DMS153 treated with DMSO at 0.1 percent for 48 hours (cell line): ENCODE measurements around the gene EPB41L3.
"Not testable (repeated sequence)": the region's sequence is repeated elsewhere in the genome, so short reads cannot be mapped to it uniquely, and the experiment has no call there.

ENCODE experiments used
- DNase-seq: peaks from one replicate; lab custom pipeline; 2025; ENCODE audit not compliant: unreplicated experiment; lab: John Stamatoyannopoulos, UW

The EPB41L3 gene

GRCh38 chr18:5532066-5532465 lies 11.7 kb downstream of the EPB41L3 start:
- no peak for DNase-seq

GRCh38 chr18:5530629-5531178 lies 13.1 kb downstream of the EPB41L3 start:
- no peak for DNase-seq

GRCh38 chr18:5529471-5529870 lies 14.3 kb downstream of the EPB41L3 start:
- no peak for DNase-seq

DNA sequence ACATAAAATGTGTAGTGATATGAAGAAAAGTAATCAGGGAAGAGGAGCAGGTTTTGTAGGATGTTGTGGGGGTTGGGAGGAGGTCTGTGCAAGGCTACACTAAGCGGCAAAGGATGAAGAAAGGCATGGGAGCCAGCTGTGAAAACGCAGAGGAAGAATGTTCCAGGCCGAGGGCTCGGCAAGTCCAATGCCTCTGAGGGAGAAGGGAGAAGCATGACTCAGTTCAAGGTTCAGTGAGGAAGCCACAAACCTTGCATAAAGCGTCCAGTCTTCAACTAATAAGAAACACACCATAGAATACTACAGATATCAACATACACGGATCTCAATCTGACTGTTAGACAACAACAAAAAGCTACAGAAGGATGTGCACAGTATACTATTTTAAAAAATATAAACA lies 16.2 kb downstream of the EPB41L3 start:
- DNase-seq = no peak

DNA sequence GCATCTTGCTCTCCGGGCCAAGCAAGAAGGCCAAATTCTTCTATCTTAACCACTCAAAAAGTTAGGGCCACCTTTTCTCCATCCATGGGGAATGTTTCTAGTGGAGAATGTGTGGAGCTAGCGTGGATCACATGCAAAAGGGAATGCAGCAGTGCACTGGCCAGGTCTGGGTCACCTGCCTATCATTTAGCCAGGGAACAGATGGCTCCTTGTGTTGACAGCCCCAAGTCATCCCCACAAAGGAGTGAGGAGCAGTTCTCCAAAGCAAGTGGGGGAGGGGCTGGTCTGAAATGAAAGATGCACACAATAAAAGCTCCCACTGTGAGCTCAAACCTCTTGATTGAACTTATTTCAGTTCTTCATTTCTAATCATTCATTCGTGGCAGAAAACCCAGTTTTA lies 19.1 kb downstream of the EPB41L3 start:
- no peak for DNase-seq

- no peak for DNase-seq
Measured at GRCh38 chr18:5521000-5521399, 22.8 kb downstream of the EPB41L3 start.

- no peak for DNase-seq
Measured at GRCh38 chr18:5520464-5520863, 23.3 kb downstream of the EPB41L3 start.

DNA sequence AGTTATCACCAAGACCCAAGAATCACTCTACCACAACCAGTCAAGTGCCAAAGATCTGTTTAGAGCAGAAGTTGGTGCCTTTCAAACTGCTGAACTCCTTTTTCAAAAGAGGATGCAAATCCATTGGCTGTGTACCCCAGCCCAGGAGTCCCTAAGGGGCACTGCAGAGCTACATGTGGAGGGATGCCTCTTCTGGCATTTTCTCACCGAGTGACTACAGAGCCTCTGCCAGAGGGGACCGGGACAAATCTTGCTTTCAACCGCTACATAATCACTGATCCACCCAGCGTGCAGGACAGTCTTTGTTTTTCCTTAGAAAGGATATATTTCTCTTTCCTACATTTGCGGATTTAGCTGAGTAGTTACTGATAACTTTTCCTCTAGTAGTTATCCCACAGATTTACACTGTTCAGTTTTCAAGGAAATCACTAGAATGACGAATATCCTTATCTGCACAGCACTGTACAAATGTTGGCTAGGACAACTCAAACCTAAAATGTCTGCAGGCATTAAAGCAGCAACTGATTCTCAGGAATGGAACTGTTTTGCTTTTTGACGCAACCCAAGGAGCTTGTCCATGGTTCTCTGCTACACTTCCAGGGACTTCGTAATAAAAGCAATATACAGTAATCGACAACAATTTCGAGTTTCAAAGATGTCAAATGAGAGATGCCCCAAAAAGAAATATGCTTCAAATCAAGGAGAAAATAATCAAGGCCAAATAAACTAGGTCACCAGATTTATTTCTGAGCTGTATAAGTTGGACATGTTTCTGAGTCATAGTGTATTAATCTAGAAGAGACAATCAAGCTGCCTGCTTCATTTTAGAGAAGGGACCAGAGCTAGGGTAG lies 24.1 kb downstream of the EPB41L3 start:
- DNase-seq = no peak

GRCh38 chr18:5518899-5519371 lies 24.9 kb downstream of the EPB41L3 start:
- no peak for DNase-seq

- DNase-seq = no peak
Measured at GRCh38 chr18:5518179-5518770, 25.5 kb downstream of the EPB41L3 start.

DNA sequence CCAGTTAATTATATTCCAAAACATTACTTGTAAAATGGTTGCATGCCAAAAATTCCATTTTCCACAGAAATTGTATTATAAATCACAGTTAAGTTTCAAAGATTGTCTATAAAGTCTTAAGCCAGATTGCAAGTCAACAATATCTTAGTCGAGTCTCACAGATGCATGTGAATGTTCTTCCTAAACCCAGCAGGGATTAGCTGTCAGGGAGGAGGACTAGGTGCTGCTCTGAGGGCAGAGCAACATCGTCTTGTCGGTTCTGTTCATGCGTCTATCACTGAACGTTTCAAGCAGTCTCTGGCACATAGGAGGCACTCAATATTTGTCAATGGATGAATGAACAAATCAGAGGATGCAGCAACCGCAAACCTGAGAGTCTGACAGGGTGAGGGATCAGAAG lies 27.0 kb downstream of the EPB41L3 start:
- DNase-seq = no peak

DNA sequence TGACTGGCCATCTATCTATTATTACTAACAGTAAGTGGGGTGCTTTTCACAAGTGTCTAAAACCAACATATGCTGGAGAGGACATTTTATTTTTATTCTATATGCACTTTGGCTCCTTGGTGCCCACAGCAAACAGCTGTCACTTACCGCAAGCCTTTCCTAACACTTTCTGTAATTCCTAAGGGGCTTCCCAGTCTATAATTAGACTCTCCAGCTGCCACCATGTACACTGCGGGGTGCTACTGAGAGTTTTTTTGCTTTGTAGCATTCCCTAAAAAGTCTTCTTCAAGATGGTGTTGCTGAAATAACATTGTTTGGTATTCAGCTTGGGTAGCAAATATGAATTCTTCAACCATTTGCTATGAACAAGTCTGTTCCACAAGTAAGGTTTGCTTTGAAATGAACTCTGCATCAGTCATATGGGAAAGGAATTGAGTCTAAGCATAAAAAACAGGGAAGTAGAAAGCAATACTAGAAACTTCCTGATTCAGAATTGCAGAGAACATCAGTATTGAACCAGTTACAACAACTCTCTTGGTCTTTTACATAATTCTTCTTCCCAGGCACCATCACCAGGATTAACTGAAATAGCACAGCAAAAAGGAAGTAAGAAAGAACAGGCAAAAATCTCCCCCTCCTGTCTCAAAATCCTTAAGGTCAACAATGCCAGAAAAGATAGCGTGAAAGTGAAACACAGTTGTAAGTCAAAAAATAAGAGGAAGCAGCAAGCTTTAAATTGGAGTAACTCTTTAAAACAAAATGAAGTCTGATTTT lies 28.6 kb downstream of the EPB41L3 start:
- no peak for DNase-seq

DNA sequence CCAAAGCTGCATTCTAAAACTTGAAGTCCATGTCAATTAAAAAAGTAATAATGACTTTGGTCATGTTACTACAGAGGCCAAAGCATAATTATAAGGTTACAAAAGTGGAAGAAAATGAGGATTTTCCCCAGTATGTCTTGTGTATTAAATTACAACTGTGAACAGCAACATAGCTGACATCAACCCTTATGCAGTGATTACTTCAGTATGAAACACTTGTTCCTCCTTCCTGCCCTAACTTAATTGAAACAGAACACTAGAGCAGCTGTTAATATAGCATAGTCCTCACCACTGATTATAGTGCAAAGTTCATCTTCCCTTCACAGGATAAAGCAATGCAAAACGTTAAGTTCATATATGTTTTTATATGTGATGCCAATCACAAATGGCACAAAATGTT lies 29.9 kb downstream of the EPB41L3 start:
- no peak for DNase-seq

DNA sequence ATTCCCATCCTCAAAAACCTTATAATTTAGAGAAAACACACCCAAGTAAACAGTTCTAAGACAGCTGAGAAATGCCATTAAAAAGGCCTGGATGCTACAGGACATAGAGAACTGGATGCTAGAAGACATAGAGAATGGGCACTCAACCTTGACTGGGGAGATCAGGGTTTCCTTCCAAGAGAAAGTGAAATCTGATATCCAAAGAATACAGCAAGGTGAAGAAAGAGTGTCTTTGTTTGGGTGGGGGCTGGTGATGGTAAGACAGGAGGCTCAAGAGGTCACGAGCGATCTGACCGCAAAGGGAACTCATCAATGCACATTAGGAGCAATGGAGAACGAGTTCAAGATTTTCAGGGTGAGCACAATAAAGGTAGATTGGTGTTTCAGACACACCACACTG lies 31.6 kb downstream of the EPB41L3 start:
- DNase-seq = no peak

- not testable (repeated sequence) for DNase-seq
Measured at GRCh38 chr18:5511541-5511940, 32.3 kb downstream of the EPB41L3 start.

GRCh38 chr18:5510135-5510846 lies 33.5 kb downstream of the EPB41L3 start:
- no peak for DNase-seq

- no peak for DNase-seq
Measured at GRCh38 chr18:5508821-5509220, 35.0 kb downstream of the EPB41L3 start.

- DNase-seq = no peak
Measured at GRCh38 chr18:5507756-5508155, 36.0 kb downstream of the EPB41L3 start.

DNA sequence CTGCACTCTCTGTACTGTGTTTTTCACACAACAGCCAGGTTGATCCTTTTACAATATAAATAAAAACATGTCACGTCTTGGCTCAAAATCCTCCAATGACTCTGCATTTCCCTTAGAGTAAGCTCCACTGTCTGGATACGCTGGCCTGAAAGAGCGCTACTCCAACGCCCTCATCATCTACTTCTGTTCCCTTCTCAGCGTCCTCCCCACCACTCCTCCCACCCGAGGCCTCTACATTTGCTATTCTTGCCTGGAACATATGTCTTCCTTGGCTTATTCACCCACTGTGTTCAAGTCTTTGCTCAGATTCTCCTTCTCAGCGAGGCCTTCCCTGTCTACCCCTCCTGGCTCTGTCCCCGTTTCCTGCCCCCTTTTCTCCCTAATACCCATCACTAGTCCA lies 37.6 kb downstream of the EPB41L3 start:
- no peak for DNase-seq

DNA sequence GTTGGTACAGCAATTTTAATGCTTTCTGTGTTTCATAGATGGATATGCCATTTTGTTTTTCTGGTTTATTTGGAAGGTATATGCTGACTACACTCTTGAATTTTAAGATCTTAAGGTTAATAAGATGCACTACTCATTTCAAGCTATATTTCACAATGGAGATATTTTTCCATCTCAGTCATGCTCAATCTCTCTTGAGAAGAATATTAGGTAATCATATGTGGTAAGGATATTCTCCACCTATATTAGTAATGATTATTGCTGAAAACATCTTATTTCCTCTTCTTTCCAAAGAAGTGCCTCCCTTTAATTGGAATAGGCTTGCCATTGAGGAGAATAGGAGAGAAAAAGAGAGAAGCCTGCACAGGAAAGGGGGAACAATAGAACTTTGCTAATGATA lies 40.1 kb downstream of the EPB41L3 start:
- no peak for DNase-seq
